ENCODE measurements around the gene CASTOR1. TPM values are rescaled to one million over a fixed set of nuclear protein-coding genes. Genes with fewer than 3 reads are reported as not detected.

The CASTOR1 gene
- total RNA-seq, 4 donors from 2014 or later: 7.1 to 47.9 (median 21.0) TPM

DNA sequence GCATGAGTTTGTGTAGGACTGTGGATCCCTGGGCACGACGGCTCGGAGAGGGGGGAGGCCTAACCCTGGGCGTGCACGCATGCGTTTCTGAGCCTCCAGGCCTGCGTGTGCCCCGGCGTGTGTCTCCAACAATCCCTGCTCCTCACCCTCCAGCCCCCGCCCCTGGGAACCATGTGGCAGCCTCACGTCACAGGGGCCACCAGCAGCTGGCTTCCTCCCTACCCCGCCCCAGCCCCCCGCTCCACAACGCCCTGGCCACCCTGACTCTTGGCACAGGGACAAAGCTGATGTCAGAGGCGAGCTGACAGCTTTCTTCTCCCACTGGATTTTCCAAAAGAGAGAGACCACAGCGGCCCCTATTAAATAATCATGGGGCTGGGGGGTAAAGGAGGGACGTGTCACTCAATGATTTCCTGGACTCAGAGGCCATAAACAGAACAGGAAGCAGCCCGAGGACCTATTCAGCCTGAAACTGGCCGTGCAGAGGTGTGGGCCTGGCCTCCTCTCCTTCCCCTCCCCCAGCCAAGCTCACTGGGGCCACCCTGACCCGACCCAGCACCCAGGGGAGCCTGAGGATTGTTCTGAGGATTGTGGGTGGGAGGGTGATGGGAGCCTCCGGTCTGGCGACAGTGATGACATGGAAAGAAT lies 36.0 kb downstream of the CASTOR1 start:
- DNase-seq (ENCODE audit: low spot score) (no peak), ATAC-seq (ENCODE audit: low FRiP score) (no peak)
- TF ChIP-seq, protein P1, sequence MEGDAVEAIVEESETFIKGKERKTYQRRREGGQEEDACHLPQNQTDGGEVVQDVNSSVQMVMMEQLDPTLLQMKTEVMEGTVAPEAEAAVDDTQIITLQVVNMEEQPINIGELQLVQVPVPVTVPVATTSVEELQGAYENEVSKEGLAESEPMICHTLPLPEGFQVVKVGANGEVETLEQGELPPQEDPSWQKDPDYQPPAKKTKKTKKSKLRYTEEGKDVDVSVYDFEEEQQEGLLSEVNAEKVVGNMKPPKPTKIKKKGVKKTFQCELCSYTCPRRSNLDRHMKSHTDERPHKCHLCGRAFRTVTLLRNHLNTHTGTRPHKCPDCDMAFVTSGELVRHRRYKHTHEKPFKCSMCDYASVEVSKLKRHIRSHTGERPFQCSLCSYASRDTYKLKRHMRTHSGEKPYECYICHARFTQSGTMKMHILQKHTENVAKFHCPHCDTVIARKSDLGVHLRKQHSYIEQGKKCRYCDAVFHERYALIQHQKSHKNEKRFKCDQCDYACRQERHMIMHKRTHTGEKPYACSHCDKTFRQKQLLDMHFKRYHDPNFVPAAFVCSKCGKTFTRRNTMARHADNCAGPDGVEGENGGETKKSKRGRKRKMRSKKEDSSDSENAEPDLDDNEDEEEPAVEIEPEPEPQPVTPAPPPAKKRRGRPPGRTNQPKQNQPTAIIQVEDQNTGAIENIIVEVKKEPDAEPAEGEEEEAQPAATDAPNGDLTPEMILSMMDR (IDR thresholded peaks at IDR 0.05): no peak

DNA sequence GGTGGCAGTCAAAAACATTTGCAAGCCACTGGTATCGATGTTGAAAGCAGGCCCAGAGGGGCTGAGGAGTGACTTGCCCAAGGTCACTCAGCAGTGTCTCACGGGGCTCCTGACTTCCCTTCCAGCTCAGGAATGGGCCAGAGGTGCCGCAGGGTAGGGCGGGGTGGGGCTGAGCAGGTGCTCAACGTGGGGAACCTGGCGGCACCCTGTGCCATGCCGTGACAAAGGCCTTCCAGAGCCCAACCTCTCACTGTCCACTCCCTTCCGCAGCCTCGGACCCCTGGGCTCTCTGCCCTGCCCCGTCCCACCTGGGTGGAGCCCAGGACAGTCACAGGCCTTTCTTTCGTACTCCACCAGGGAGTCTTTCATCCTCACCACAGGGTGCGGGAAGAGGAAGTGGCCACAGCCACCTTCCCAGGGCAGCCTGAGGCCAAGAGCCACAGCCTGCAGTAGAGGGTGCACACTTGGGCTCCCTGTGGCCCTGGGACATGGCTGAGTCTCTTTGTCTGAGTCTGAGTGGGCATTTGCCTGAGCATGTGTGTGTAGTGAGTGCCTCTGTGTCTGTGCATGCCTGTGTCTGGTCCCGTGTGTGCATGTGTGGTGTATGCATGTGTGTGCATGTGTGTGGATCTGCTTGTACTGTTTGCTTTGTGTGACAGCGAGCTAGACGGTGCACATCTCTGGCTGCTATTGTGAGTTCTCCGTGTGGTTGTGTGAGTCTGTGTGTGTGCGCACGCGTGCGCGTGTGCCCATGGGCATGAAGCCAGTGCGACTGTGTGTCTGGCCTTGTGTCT lies 36.7 kb downstream of the CASTOR1 start:
- TF ChIP-seq, protein P1 (IDR thresholded peaks at IDR 0.05): no peak
- no peak for ATAC-seq (ENCODE audit: low FRiP score)
- no peak for DNase-seq (ENCODE audit: low spot score)

DNA sequence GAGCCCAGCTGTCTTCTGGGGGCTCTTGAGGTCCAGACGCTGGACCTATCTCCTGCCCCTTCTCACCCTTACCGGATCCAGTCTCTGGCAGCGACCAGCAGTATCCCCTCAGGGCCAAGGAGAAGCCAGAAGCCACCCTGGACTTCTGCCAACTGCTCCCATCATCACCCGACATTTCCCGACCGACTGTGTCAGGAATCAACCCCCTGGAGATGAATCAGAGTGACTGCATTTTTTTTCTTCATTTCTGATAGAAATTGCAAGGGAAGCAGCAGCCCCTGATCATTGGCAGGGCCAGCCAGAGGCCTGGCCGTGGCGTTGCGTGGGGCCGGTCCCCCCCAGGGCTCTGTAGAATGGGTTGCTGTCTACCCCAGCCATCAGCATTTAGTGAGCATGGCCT lies 37.6 kb downstream of the CASTOR1 start:
- TF ChIP-seq, protein P1 (IDR thresholded peaks at IDR 0.05): no peak
- peak; percentile 54 for DNase-seq (ENCODE audit: low spot score)

DNA sequence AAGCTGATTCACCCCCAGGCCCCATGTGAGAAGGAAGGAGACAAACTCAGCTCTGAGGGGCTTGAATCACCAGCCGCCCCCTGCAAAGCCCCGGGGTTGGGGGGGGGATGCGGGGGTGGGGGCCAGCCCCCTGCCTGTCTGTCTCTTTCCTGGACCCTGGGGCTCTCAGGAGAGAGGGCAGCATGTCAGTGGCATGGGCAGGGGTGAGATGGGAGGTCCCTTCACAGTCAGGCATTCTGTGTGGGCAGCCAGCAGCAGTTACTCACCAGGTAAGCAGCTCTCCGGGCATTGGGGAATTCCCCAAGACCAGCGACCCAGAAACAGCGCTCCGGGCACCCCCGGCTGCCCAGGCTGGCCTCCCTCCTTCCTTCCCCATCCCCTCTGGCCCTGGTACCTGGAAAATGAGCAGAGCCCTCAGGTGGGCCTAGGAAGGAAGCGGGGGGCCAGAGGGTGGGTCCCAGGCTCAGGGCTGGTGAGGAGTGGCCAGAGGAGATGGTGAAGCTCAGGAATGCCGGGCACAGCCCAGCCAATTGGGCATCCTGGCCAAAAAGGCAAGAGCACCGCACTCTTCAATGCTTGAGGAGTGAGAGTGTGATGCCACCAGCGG lies 38.5 kb downstream of the CASTOR1 start:
- ATAC-seq (ENCODE audit: low FRiP score): peak; percentile 69
- no peak for DNase-seq (ENCODE audit: low spot score)
- TF ChIP-seq, protein P1 (IDR thresholded peaks at IDR 0.05): no peak

More for the DNA sequence above, 37.6 kb downstream of the CASTOR1 start:
- ATAC-seq (ENCODE audit: low FRiP score): no peak

DNA sequence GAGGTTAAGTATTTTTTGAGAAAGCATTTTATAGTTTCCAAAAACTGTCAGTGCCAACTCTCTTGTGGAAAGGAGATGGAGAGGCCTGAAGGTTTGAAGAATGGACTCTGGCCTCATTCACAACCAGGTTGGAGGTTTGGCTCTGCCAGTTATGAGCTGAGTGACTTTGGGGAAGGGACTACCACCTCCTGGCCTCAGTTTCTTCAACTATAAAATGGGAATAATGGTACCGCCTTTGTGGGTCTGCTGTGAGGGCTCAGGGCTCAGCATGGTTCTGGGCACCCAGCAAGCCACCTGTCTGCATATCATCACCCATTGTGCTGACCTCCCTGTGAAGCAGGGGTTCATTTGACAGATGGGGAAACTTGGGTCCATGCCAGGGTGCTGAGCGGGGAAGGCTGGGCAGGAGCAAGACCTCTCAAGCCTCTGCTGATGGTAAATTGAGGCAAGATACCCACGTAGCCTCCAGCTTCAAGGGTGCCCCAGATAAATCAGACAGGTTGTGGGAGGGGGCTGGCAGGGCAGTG lies 39.2 kb downstream of the CASTOR1 start:
- DNase-seq (ENCODE audit: low spot score) (no peak), ATAC-seq (ENCODE audit: low FRiP score) (no peak)
- TF ChIP-seq, protein P1 (IDR thresholded peaks at IDR 0.05): no peak

DNA sequence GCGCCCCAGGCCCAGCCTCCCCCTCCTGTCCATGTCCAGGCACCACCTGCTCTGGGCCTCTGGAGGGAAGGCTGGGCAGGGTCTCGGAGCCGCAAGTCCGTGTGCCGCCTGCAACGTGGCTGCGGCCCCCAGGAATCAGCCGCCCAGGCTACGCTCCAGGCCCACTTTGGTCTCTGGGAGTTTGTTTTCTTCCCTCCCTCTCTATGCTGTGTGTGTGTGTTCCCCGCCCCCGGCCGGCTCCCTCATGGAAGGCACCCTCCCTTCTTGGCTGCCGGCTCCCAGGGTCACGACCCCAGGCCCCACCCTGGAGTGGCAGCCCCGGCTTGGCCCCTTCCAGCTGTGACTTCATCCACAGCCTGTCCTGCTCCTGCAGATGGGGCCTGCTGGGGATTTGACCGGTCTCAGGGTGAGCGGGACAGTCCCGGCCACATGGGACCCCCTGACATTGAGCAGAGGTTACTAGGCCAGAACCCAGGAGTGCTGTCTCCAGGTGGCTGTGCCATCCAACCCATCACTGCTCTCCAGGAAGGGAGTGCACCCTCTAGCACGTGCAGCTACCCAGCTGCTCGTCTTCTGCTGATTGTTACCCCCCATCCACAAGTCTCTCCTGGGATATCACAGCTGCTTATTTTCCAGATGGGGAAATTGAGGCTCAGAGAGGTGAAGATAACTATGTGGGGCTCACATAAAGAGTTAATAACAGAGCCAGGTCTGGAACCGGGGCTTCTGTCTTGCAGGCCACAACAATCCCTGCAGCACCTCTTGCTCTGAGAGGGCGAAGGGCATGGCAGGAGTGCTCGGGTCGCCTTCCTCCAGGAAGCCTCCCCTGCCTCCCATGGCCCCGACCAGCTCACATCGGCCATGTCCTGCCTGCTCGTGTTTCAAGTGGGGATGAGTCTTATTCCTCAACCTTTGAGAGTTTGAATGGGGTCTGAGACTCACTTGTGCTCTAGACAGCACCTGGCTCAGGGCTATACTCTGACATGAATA lies 40.0 kb downstream of the CASTOR1 start:
- TF ChIP-seq, protein P1 (IDR thresholded peaks at IDR 0.05): no peak
- DNase-seq (ENCODE audit: low spot score) (no peak), ATAC-seq (ENCODE audit: low FRiP score) (peak; percentile 5)
